ENCODE results near the gene LAMP1.
"Not testable (repeated sequence)": the region's sequence is repeated elsewhere in the genome, so short reads cannot be mapped to it uniquely, and the experiment has no call there.

LAMP1 gene

DNA sequence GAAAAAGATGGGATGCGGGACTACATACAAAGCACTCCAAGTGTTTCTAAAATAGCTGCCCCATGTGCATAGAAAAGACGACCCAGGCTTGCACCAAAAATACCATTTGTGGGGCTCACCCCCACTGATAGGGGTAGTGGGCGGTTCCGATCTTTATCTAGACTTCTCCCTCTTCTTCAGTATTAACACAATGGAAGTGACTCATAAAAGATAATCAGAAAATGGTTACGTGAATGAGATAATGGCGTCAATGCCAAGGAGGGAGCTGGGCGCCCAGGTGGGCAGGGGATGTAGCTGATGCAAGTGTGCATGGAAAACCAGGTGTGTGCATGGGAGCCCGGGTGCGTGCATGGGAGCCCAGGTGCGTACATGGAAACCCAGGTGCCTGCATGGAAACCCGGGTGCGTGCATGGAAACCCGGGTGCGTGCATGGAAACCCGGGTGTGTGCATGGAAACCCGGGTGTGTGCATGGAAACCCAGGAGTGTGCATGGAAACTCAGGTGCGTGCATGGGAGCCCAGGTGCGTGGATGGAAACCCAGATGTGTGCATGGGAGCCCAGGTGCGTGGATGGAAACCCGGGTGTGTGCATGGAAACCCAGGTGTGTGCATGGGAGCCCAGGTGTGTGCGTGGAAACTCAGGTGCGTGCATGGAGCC is 32.7 kb downstream of the LAMP1 start:
- DNase-seq: no peak

- no peak for DNase-seq
These were observed 35.6 kb downstream of the LAMP1 start for GRCh38 chr13:113332615-113333014.

- no peak for DNase-seq
These were observed 36.0 kb downstream of the LAMP1 start for GRCh38 chr13:113333076-113333475.

DNA sequence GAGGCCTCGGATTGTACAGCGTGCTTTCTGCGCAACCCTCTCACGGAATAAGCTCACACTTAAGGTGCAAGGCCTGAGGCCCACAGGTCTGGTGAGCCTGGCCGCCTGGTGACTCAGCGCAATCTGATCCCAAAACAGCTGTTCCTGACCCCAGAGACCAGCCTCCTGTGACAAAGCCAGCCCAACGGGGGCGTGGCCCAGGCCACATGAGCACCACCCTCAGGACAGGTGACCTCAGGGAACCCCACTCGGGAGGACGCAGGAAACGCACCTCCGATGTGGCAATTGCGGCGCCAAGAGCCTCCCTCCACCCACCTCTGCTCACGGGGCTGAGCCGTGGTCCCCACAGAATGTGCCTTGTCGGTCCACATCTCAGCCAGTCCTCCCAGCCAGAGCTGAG is 40.5 kb downstream of the LAMP1 start:
- DNase-seq: no peak

DNA sequence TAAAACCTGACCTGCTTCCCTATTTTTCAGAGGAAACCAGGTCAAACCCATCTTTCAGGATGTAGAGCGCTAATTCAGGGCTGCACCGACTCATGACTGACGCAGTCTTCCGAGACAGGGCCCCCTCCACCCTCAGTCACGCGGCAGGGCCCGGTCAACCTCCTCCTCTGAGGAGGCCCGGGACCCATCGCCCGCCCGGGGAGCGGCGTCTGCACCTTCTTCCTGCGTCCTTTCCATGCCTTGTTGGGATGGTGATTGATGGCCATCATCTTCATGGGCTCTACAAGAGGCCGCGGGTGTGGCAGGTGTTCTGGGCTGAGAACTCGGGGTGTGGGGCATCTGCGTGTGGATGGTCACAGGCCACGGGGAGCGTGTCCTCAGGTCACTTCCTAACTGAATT is 40.9 kb downstream of the LAMP1 start:
- DNase-seq: no peak

- DNase-seq: no peak
These were observed 41.4 kb downstream of the LAMP1 start for GRCh38 chr13:113338451-113338850.

GRCh38 chr13:113342820-113343691 is 46.0 kb downstream of the LAMP1 start:
- DNase-seq: no peak

DNA sequence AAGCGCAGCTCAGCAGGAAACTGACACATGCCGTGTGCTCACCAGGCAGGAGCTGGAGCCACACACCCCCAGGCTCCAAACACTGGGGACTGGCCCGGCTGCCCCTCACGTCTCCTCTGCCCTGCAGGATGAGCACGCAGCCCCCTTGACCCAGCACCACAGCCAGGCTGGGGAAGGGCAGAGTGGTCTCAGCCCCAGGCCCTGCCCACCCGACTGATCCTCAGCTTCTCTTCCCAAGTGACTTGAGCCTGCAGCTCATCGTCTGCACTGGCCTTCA is 46.6 kb downstream of the LAMP1 start:
- DNase-seq: no peak

DNA sequence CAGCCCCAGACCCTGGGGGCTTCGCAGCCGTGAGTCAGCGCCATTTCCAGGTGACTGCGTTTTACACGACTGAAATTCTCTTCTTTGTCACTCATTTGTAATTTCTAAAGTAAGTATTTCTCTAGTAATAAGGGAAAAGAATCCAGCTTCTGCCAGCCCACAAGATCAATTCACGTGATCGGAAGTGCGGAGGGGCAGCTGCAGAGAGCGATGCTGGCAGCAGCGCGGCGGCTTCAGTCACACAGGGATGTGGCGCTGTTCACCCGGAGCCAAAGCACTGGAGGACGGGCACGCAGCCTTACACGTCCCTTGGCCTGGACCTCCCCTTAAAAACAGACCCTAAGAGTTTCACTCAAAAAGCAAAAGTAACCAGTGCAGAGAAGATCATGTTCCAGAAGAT is 48.4 kb downstream of the LAMP1 start:
- DNase-seq: no peak

GRCh38 chr13:113347736-113348225 is 50.7 kb downstream of the LAMP1 start:
- not testable (repeated sequence) for DNase-seq

DNA sequence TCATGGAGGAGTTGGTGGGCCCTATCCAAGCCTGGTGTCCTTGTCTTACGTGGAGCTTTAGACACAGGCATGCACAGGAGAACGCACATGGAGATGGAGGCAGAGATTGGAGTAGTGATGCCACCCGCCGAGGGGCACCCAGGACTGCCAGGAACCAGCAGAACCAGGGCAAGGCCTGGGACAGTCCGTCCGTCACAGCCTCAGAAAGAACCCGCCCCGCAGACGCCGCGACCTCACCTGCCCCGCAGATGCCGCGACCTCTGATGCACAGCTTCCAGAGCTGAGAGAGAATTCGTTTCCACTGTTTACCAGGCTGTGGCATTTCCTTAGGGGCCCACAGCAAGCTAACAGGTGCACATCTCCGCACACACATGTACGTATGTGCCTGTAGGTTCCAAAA is 51.6 kb downstream of the LAMP1 start:
- DNase-seq: no peak

- DNase-seq: no peak
These were observed 52.0 kb downstream of the LAMP1 start for GRCh38 chr13:113349050-113349449.

GRCh38 chr13:113349491-113349890 is 52.5 kb downstream of the LAMP1 start:
- DNase-seq: no peak

DNA sequence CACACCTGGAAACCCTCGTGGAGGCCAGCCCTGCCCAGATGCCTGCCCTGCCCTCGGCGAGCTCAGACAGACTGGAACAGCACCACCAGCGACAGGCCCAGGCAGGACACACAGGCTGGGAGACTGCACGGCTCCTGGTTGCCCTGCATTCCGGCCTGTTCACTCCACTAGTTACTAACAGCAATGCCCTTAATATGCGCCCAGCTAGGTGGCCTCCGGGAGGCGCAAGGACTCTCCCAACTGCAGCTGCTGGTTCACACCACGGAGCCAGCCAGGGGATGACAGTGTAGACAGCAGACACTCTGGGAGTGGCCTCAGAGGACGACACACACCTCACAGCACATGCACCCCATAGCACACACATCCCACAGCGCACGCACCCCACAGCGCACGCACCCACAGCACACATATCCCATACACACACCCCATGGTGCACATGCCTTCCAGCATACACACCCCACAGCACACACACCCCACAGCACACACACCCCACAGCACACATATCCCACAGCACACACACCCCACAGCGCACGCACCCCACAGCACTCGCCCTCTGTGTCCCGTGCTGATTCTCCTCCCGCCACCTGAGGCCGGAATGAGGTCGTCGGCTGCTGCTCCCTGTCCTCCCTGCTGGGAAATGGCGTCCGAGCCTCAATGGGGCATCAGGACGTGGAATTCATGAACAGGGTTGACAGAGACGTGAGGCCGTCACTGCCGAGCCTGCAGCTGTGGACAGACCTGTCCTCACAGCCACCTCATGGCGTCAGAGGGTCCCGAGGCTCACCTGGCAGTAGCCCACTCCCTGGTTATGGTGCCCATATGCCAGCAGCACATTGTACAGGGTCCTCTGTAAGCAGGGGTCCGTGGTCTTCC is 53.3 kb downstream of the LAMP1 start:
- no peak for DNase-seq

DNA sequence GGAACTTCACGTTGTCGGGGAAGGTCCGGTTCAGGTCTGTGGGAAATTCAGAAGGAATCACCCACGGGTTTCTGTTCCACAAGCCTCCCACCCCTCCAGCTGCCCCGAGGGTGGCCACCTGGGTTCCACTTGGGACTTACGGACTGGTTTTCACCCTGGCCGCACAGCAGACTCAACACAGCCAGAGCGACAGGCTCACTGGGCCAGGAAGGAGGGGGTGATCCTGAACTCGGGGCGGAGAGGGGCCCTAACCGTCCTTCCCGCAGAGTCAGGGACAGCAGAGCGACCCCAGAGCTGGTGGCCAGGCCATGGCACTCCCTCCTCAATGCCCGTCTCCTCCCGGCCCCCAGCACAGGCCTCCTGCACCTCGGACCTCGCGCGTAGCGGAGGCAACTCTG is 53.9 kb downstream of the LAMP1 start:
- DNase-seq: no peak

GRCh38 chr13:113351514-113352026 is 54.5 kb downstream of the LAMP1 start:
- no peak for DNase-seq

DNA sequence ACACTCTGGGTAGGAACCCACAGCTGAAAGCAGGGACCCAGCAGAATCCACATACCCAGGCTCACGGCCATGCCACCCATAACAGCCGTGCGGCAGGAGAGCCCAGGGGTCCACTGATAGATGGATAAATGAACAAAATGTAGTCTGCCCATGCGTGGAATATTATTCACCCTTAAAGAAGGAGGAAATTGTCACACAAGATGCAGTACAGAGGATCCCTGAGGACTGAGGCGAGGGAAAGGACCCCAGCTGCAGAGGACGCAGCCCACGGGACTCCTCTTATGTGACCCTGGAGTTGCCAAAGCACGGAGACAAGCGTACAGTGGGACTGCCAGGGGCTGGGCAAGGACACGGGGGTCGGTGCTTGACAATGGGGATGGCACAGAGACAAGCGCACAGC is 56.2 kb downstream of the LAMP1 start:
- DNase-seq: no peak

GRCh38 chr13:113354831-113355610 is 58.0 kb downstream of the LAMP1 start:
- DNase-seq: no peak

DNA sequence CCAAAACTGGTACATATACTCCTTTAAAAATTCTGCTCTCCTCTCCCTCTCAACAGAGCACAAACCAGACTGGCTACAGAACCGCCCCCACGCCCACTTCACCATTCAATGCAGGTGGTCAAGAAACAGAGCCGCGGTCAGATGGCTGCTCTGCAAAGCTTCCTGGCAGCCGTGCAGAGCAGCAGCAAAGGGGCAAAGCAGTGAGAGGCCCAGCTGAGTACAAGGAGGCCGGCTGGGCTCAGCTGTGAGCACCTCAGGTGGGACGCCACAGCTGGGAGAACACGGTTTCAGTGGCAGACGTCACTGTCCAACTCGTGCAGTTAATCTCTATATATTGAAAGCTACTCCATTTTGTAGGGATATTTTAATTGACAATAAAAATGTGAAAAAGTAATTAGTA is 58.6 kb downstream of the LAMP1 start:
- DNase-seq: no peak

DNA sequence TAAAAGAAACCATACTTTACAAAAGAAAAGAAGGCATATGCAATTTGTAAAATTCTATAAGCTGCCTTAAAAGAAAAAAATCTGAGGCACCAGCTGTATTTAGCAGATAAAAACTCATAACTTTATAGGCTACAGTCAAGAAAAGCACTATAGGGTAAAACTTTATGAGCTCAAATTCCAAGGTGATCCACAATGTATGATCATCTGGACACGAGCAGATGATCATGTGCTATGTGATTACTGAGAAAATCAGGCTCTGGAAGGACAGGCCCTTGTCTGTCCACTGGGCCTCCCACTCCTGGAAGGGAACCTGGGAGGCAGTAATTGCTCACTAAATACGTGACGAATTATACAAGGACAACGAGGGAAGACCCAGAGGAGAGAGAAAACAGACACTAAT is 59.6 kb downstream of the LAMP1 start:
- no peak for DNase-seq

- DNase-seq: no peak
These were observed 60.5 kb downstream of the LAMP1 start for GRCh38 chr13:113357529-113357928.

DNA sequence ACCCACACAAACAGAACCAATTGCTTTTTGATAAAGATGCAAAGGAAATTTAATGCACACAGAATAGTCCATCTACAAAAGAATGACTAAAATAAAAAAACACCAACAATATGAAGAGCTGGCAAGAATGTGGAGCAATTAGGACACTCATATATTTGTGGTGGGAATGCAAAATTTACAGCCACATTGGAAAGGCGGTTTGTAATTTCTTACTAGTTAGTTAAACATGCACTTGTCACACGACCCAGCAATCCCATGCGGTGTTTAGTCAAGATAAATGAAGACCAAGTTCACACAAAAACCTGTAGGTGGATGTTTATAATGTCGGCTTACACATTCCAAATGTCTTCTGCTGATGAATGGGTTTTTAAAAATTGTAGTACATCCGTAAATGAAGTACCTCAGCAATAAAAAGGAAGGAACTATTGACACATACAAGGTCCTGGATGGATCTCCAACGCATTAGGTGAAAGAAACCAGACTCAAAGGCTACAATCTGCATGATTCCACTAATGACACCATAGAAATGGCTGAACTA is 61.7 kb downstream of the LAMP1 start:
- no peak for DNase-seq
